Suprapubic skin (tissue), 4 donors: ENCODE results near the gene CAPN10. TPM values are rescaled to one million over a fixed set of nuclear protein-coding genes. Genes with fewer than 3 reads are reported as not detected.

ENCODE experiments used
- DNase-seq, 2 donors: peaks; one replicate each; pipeline ENCODE4 v3.0.0-alpha.2; 2019; ENCODE audit warnings: low spot score in 2 of 2
- H3K27ac ChIP-seq: fragments of 200-600 bp; sonication (generic); one replicate; pipeline ENCODE4 v1.5.1; 2019
- H3K27me3 ChIP-seq: fragments of 200-600 bp; sonication (generic); one replicate; pipeline ENCODE4 v1.5.1; 2019
- H3K36me3 ChIP-seq: fragments of 200-600 bp; sonication (generic); one replicate; pipeline ENCODE4 v1.5.1; 2019
- H3K4me1 ChIP-seq: fragments of 200-600 bp; sonication (generic); one replicate; pipeline ENCODE4 v1.5.1; 2019
- H3K4me3 ChIP-seq: fragments of 200-600 bp; sonication (generic); one replicate; pipeline ENCODE4 v1.5.1; 2019; ENCODE audit warnings: mild to moderate bottlenecking
- H3K9me3 ChIP-seq: fragments of 200-600 bp; sonication (generic); one replicate; pipeline ENCODE4 v1.5.1; 2019
- EP300 ChIP-seq: sonication (generic); formaldehyde crosslinking; IDR thresholded peaks from one replicate; pipeline ENCODE4 v1.6.1; 2017; ENCODE audit warnings: antibody characterized with exemption
- POLR2A ChIP-seq, 2 donors: fragments of 450-650 bp; IDR thresholded peaks; one replicate each; pipeline ENCODE4 v1.6.1; 2017; ENCODE audit warnings: antibody characterized with exemption in 2 of 2, mild to moderate bottlenecking in 2 of 2, moderate library complexity in 2 of 2
- POLR2AphosphoS5 ChIP-seq, 3 donors: sonication (generic); formaldehyde crosslinking; IDR thresholded peaks; one replicate each; pipeline ENCODE4 v1.6.1; 2017; ENCODE audit warnings: antibody characterized with exemption in 3 of 3
- WGBS: methylation state at CpG from one replicate; pipeline ENCODE4 v1.1.5; 2018; 5-methylcytosine and 5-hydroxymethylcytosine counted together
- total RNA-seq, 4 donors: library from RNA; depleted of rRNA; stranded (reverse); fragments of >200 nt; gene quantifications; one replicate each; pipeline ENCODE4 v1.1.0, GENCODE V29; 2016
- TF ChIP-seq, protein P1 (sequence below), 2 donors: fragments of 200-600 bp in 1 of 2; fragments of 450-650 bp in 1 of 2; sonication (generic) in 1 of 2; IDR thresholded peaks; one replicate each; pipeline ENCODE4 v1.5.1; 2016 to 2019; ENCODE audit warnings: antibody characterized with exemption in 2 of 2, mild to moderate bottlenecking in 1 of 2, moderate library complexity in 1 of 2

CAPN10 gene
- total RNA-seq, 4 donors from 2014 or later: 31.3 to 73.6 (median 37.9) TPM

DNA sequence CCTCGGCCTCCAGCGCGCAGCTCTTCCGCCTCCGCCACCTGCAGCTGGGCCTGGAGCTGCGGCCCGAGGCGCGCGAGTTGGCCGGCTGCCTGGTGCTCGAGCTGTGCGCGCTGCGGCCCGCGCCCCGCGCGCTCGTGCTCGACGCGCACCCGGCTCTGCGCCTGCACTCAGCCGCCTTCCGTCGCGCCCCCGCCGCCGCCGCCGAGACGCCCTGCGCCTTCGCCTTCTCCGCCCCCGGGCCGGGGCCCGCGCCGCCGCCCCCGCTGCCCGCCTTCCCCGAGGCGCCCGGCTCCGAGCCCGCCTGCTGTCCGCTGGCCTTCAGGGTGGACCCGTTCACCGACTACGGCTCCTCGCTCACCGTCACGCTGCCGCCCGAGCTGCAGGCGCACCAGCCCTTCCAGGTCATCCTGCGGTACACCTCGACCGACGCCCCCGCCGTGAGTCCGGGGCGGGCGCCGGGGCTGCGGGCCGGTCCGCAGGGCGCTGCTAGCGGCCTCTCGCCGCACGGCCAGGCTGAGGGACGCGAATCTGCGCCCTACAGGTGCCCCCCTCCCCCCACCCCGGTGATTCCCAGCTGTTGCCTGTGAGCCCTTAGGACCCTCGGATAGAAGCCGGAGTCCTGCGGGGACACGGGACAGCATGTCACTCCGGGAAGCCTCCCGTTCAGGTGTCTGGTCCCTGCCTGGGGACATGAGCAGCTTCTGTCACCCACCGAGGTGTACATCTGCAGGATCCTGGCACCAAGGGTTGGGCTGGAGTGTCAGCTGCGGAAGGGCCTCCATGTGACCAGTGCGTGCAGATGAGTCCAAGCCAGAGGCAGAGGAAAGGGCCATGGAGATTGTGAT is 17.6 kb upstream of the CAPN10 start:
- Histone ChIP-seq H3K4me1 (peaks cover 71% of the 10 kb centered on the region), H3K9me3 (no peaks in the 10 kb centered on the region), H3K27ac (peak overlapping the region; percentile 57), H3K27me3 (no peaks in the 10 kb centered on the region), H3K36me3 (peaks cover 25% of the 10 kb centered on the region), H3K4me3 (peak overlapping the region; percentile 61)
- no peak for TF ChIP-seq EP300
- TF ChIP-seq, protein P1, sequence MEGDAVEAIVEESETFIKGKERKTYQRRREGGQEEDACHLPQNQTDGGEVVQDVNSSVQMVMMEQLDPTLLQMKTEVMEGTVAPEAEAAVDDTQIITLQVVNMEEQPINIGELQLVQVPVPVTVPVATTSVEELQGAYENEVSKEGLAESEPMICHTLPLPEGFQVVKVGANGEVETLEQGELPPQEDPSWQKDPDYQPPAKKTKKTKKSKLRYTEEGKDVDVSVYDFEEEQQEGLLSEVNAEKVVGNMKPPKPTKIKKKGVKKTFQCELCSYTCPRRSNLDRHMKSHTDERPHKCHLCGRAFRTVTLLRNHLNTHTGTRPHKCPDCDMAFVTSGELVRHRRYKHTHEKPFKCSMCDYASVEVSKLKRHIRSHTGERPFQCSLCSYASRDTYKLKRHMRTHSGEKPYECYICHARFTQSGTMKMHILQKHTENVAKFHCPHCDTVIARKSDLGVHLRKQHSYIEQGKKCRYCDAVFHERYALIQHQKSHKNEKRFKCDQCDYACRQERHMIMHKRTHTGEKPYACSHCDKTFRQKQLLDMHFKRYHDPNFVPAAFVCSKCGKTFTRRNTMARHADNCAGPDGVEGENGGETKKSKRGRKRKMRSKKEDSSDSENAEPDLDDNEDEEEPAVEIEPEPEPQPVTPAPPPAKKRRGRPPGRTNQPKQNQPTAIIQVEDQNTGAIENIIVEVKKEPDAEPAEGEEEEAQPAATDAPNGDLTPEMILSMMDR (IDR thresholded peaks at IDR 0.05): no peak
- TF ChIP-seq POLR2A (IDR thresholded peaks at IDR 0.05): no peak
- peak; percentile 76 to 79 for DNase-seq
- 0% methylated on average over 6 of the region's 93 CpGs for WGBS

DNA sequence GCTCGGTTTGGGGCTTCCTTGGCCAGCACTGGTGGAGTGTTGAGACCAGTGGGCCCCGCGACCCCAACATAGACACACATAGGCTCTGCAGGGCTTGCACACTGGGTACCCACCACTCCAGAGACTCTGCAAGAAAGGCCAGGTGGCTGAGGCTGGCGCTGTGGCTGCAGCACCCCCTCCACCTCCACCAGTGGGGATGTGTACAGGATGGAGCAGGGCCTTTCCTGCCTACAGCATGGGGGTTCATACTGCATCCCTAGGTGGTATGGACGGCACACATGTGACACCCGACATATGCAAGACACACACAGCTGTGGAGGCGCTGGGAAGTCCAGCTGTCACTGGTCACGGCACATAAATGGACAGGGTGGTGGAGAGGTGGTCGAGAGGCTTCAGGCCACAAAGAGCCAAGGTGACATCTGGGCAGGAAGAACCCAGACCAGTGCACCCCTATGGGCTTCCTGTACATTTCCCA is 17.0 kb upstream of the CAPN10 start:
- H3K36me3 ChIP-seq: peaks cover 31% of the 10 kb centered on the region
- no peaks in the 10 kb centered on the region for H3K9me3 ChIP-seq
- WGBS: 72% methylated on average over 6 of the region's 9 CpGs
- no peaks in the 10 kb centered on the region for H3K27me3 ChIP-seq
- DNase-seq: peak in 1 of 2 donors; percentile 55
- peak overlapping the region; percentile 61 for H3K4me3 ChIP-seq
- H3K27ac ChIP-seq: no peak overlapping the region
- H3K4me1 ChIP-seq: peaks cover 67% of the 10 kb centered on the region
- TF ChIP-seq POLR2AphosphoS5 (IDR thresholded peaks at IDR 0.05) (no peak), EP300 (no peak), POLR2A (IDR thresholded peaks at IDR 0.05) (no peak)
- TF ChIP-seq, protein P1 (IDR thresholded peaks at IDR 0.05): no peak

DNA sequence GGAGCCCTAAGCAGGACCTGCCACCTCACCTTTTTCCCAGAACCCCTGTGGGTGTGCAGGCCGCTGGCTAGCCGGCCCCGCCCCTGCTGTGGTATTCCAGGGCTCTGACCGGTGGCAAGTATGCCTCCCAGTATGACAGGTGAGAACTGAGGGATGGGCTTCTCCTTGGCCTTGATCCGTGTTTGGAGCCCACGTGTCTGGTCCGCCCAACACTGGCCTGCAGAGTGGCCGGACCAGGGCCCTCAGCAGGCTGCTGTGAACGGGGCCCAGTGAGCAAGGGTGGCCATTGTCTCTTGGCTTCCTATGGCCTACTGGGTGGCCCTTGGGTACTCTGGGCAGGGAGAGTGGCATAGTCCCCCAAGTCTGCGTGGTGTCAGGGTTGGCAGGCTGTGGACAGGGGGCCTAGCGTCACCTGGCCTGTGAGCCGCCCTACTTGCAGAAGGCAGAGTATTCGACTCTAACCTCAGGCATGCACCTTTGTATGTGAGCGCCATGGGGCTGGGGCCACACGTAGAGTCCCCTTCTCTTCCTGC is 16.5 kb upstream of the CAPN10 start:
- Histone ChIP-seq H3K27ac (no peak overlapping the region), H3K9me3 (no peaks in the 10 kb centered on the region), H3K27me3 (no peaks in the 10 kb centered on the region), H3K4me1 (peaks cover 67% of the 10 kb centered on the region), H3K36me3 (peaks cover 36% of the 10 kb centered on the region), H3K4me3 (peak overlapping the region; percentile 61)
- TF ChIP-seq POLR2AphosphoS5 (IDR thresholded peaks at IDR 0.05) (no peak), EP300 (no peak), POLR2A (IDR thresholded peaks at IDR 0.05) (no peak)
- TF ChIP-seq, protein P1 (IDR thresholded peaks at IDR 0.05): no peak
- WGBS: 90% methylated on average over 2 of the region's 15 CpGs
- DNase-seq: peak; percentile 48 to 71

- Histone ChIP-seq H3K4me1 (peaks cover 67% of the 10 kb centered on the region), H3K27me3 (no peaks in the 10 kb centered on the region), H3K9me3 (no peaks in the 10 kb centered on the region), H3K4me3 (no peak overlapping the region), H3K27ac (no peak overlapping the region), H3K36me3 (peaks cover 43% of the 10 kb centered on the region)
- DNase-seq: peak; percentile 48 to 77
- WGBS: 80% methylated on average over 1 of the region's 11 CpGs
- TF ChIP-seq EP300: no peak
- TF ChIP-seq POLR2AphosphoS5 (IDR thresholded peaks at IDR 0.05): no peak
- no peak for TF ChIP-seq POLR2A (IDR thresholded peaks at IDR 0.05)
- TF ChIP-seq, protein P1 (IDR thresholded peaks at IDR 0.05): no peak
Observed at GRCh38 chr2:240570531-240571313, 15.8 kb upstream of the CAPN10 start.
